MM.1S (cell line): ENCODE data around the gene GRIN1.

Experiments
- DNase-seq: peaks from one replicate; pipeline ENCODE4 v3.0.0-alpha.2; 2015
- H2AFZ ChIP-seq: fragments of 300-600 bp; sonication (generic); 2 replicates; pipeline ENCODE4 v1.6.0; 2016; ENCODE audit warnings: antibody characterized with exemption, low read length
- H3F3A ChIP-seq: fragments of 300-600 bp; sonication (generic); 2 replicates; pipeline ENCODE4 v1.6.1; 2016; ENCODE audit warnings: mild to moderate bottlenecking, antibody characterized with exemption, low read length, moderate library complexity, mixed read lengths; ENCODE audit not compliant: insufficient read depth
- H3K27ac ChIP-seq: fragments of 300-600 bp; sonication (generic); 2 replicates; pipeline ENCODE4 v1.5.1; 2016; ENCODE audit warnings: mild to moderate bottlenecking, low read length
- H3K27me3 ChIP-seq: fragments of 300-600 bp; sonication (generic); replicated peaks from 2 replicates; pipeline ENCODE4 v1.6.0; 2016; ENCODE audit warnings: low read length; ENCODE audit not compliant: insufficient read depth
- H3K36me3 ChIP-seq: fragments of 300-600 bp; sonication (generic); replicated peaks from 2 replicates; pipeline ENCODE4 v1.6.1; 2016; ENCODE audit warnings: mild to moderate bottlenecking, low read length, mixed read lengths; ENCODE audit not compliant: insufficient read depth
- H3K4me1 ChIP-seq: fragments of 300-600 bp; sonication (generic); 2 replicates; pipeline ENCODE4 v1.6.1; 2016; ENCODE audit warnings: low read length, mixed read lengths
- H3K4me2 ChIP-seq: fragments of 300-600 bp; sonication (generic); 2 replicates; pipeline ENCODE4 v1.6.0; 2016; ENCODE audit warnings: low read depth, low read length
- H3K4me3 ChIP-seq: fragments of 300-600 bp; sonication (generic); 2 replicates; pipeline ENCODE4 v1.5.1; 2016; ENCODE audit warnings: low read length, mixed read lengths
- H3K79me2 ChIP-seq: fragments of 300-600 bp; sonication (generic); 2 replicates; pipeline ENCODE4 v1.6.1; 2016; ENCODE audit warnings: mixed run types, low read length, mixed read lengths
- H3K9ac ChIP-seq: fragments of 300-600 bp; sonication (generic); 2 replicates; pipeline ENCODE4 v1.6.1; 2016; ENCODE audit warnings: low read length, mixed read lengths
- H3K9me2 ChIP-seq: fragments of 300-600 bp; sonication (generic); replicated peaks from 2 replicates; pipeline ENCODE4 v1.6.1; 2016; ENCODE audit warnings: mild to moderate bottlenecking, low read length, mixed read lengths; ENCODE audit not compliant: insufficient read depth
- H3K9me3 ChIP-seq: fragments of 300-600 bp; sonication (generic); replicated peaks from 2 replicates; pipeline ENCODE4 v1.6.1; 2016; ENCODE audit warnings: mild to moderate bottlenecking, low read length, mixed read lengths; ENCODE audit not compliant: insufficient read depth
- H4K20me1 ChIP-seq: fragments of 300-600 bp; sonication (generic); 2 replicates; pipeline ENCODE4 v1.6.1; 2016; ENCODE audit warnings: mild to moderate bottlenecking, low read length, moderate library complexity, mixed read lengths; ENCODE audit not compliant: insufficient read depth
- CTCF ChIP-seq: fragments of 300-600 bp; sonication (generic); IDR thresholded peaks from 2 replicates; pipeline ENCODE4 v1.5.1; 2016; ENCODE audit warnings: antibody characterized with exemption, low read length, mixed read lengths
- EZH2 ChIP-seq: fragments of 300-600 bp; sonication (generic); optimal IDR thresholded peaks from 2 replicates; pipeline ENCODE3; 2017; ENCODE audit warnings: low read depth, mild to moderate bottlenecking, antibody characterized with exemption, low read length, mixed read lengths
- EZH2phosphoT487 ChIP-seq: fragments of 300-600 bp; sonication (generic); IDR thresholded peaks from 2 replicates; pipeline ENCODE4 v1.6.1; 2018; ENCODE audit warnings: antibody characterized with exemption, low read length

GRIN1 gene

GRCh38 chr9:137170486-137171148, 31.7 kb downstream of the GRIN1 start:
- no peak overlapping the region for H3K9ac ChIP-seq
- TF ChIP-seq EZH2phosphoT487, result no peak
- TF ChIP-seq EZH2, result no peak
- no peak for TF ChIP-seq CTCF
- peaks cover 65% of the 10 kb centered on the region for H3K27me3 ChIP-seq
- H4K20me1 ChIP-seq, result no peaks in the 10 kb centered on the region
- no peaks in the 10 kb centered on the region for H3K9me3 ChIP-seq
- H3K9me2 ChIP-seq, result no peaks in the 10 kb centered on the region
- DNase-seq, result no peak
- no peaks in the 10 kb centered on the region for H3K4me1 ChIP-seq
- H3F3A ChIP-seq, result no peaks in the 10 kb centered on the region
- no peak overlapping the region for H2AFZ ChIP-seq
- H3K4me2 ChIP-seq, result no peak overlapping the region
- no peaks in the 10 kb centered on the region for H3K79me2 ChIP-seq
- no peak overlapping the region for H3K27ac ChIP-seq
- no peak overlapping the region for H3K4me3 ChIP-seq
- H3K36me3 ChIP-seq, result no peaks in the 10 kb centered on the region

GRCh38 chr9:137171149-137171900, 32.4 kb downstream of the GRIN1 start:
- H3K36me3 ChIP-seq, result no peaks in the 10 kb centered on the region
- H3K4me3 ChIP-seq, result no peak overlapping the region
- no peaks in the 10 kb centered on the region for H3K9me3 ChIP-seq
- H3K4me1 ChIP-seq, result no peaks in the 10 kb centered on the region
- peaks cover 2% of the 10 kb centered on the region; the same call in 1 of the 2 replicates for H3F3A ChIP-seq
- no peaks in the 10 kb centered on the region for H3K9me2 ChIP-seq
- no peak for DNase-seq
- H3K27me3 ChIP-seq, result peaks cover 58% of the 10 kb centered on the region
- H3K9ac ChIP-seq, result no peak overlapping the region
- TF ChIP-seq EZH2, result no peak
- TF ChIP-seq CTCF, result no peak
- no peak for TF ChIP-seq EZH2phosphoT487
- no peak overlapping the region for H3K4me2 ChIP-seq
- H3K27ac ChIP-seq, result no peak overlapping the region
- no peaks in the 10 kb centered on the region for H3K79me2 ChIP-seq
- no peaks in the 10 kb centered on the region for H4K20me1 ChIP-seq
- H2AFZ ChIP-seq, result no peak overlapping the region

- no peak overlapping the region for H2AFZ ChIP-seq
- H3K9me2 ChIP-seq, result no peaks in the 10 kb centered on the region
- H3K4me3 ChIP-seq, result no peak overlapping the region
- no peak overlapping the region for H3K27ac ChIP-seq
- H3K4me1 ChIP-seq, result no peaks in the 10 kb centered on the region
- no peaks in the 10 kb centered on the region for H3K36me3 ChIP-seq
- no peaks in the 10 kb centered on the region for H3K79me2 ChIP-seq
- no peak for TF ChIP-seq EZH2
- TF ChIP-seq EZH2phosphoT487, result no peak
- no peak for TF ChIP-seq CTCF
- H3K4me2 ChIP-seq, result no peak overlapping the region
- peaks cover 40% of the 10 kb centered on the region for H3K27me3 ChIP-seq
- H4K20me1 ChIP-seq, result no peaks in the 10 kb centered on the region
- no peak overlapping the region for H3K9ac ChIP-seq
- DNase-seq, result no peak
- H3K9me3 ChIP-seq, result no peaks in the 10 kb centered on the region
- H3F3A ChIP-seq, result peaks cover 10% of the 10 kb centered on the region; the same call in 1 of the 2 replicates
Measured at GRCh38 chr9:137172901-137173795, 34.2 kb downstream of the GRIN1 start.
